T-helper 2 cell (primary cell): ENCODE results near the gene KCNIP4.

Source experiments
- DNase-seq, 5 experiments: peaks; one replicate each; pipeline versions ENCODE4 v3.0.0 to v3.0.0-alpha.2; 2012 to 2022

Gene KCNIP4

DNA sequence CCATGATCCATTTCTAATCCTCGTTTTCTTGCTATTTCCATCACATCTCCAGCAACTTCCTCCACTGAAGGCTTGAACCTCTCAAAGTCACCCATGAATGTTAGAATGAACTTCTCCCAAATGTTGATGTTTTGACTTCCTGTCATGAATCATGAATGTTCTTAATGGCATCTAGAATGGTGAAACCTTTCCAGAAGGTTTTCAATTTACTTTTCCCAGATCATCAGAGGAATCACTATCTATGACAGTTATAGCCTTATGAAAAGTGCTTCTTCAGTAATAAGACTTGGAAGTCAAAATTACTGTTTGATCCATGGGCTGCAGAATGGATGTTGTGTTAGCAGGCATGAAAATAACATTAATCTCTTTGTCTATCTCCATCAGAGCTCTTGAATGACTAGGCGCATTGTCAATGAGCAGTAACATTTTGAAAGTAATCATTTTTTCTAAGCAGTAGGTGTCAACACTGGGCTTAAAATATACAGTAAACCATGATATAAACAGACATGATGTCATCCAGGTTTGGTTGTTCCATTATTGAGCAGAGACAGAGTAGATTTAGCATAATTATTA is 268.2 kb downstream of the KCNIP4 start:
- DNase-seq = no peak

- no peak for DNase-seq
These were observed 269.9 kb downstream of the KCNIP4 start for GRCh38 chr4:21678711-21679110.

GRCh38 chr4:21677173-21677572 is 271.4 kb downstream of the KCNIP4 start:
- no peak for DNase-seq

DNA sequence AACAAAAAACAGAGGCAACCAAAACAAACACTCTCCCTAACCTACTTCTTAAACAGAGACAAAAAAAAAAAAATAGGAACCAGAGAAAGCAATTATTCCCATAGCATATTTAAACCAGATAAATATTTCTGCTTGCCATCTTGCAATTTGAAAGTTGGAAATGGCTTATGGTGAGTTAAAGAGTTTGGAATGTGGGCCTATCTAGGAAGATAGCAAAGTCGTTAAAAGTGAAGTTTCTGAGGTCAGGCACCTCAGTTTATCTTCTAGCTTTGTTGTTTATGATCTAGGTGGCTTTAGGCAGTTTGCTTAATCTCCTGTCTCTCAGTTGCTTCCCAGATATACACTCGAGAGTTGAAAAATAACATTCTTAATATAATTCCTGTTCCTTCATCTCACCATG is 284.2 kb downstream of the KCNIP4 start:
- DNase-seq = no peak

DNA sequence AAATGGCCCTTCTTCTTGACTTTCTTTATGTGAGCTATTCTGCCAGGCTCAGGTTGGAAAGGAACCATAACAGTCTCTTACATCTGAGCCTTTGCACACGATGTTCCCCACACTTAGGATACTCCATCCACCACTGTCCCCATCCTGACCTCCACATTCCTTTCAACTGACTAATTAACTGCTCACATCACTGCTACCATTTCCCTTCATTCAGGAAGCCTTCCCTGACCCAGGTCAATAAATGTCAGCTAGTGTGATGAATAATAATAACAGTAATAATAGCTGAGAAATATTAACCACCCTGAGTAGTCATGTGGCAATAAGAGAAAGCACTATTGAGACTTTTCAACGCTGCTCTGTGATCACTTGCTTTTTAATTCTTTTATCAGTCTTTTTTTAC is 291.7 kb downstream of the KCNIP4 start:
- no peak for DNase-seq

DNA sequence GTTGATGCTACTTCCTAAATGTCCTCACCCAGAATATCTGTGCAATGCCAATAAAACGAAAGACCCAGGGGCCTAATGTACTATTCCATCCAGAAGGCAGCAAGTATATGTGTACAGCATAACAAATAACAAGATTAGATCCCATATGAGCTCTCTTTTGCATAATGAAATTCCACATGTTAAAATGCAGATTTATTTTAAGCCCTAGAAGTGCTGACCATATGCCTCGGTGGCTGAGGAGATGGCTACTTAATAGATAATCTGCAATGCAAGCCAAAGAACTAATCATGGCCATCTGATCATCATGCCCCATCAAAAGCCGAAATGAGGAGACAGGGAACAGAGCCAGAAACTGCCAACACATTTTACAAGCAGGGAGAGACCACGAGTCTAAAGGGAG is 293.5 kb downstream of the KCNIP4 start:
- no peak for DNase-seq

- no peak for DNase-seq
These were observed 295.9 kb downstream of the KCNIP4 start for GRCh38 chr4:21652508-21653231.

GRCh38 chr4:21649391-21650090 is 299.0 kb downstream of the KCNIP4 start:
- DNase-seq = no peak

- no peak for DNase-seq
These were observed 302.8 kb downstream of the KCNIP4 start for GRCh38 chr4:21645776-21646175.

DNA sequence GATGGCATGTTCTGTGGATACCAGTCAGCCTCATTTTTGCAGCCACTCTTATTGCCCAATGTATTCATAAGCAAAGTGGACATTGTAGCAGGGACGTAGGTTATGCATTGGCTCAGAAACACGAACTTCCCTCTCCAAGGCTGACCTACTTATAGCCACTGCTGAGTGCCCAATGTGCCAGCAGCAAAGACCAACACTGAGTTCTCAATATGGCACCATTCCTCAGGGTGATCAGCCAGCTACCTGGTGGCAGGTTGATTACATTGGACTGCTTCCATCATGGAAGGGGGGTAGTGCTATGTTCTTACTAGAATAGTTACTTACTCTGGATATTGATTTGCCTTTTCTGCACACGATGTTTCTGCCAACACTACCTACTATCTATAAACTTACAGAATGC is 306.9 kb downstream of the KCNIP4 start:
- DNase-seq = no peak

GRCh38 chr4:21638171-21638725 is 310.3 kb downstream of the KCNIP4 start:
- no peak for DNase-seq

DNA sequence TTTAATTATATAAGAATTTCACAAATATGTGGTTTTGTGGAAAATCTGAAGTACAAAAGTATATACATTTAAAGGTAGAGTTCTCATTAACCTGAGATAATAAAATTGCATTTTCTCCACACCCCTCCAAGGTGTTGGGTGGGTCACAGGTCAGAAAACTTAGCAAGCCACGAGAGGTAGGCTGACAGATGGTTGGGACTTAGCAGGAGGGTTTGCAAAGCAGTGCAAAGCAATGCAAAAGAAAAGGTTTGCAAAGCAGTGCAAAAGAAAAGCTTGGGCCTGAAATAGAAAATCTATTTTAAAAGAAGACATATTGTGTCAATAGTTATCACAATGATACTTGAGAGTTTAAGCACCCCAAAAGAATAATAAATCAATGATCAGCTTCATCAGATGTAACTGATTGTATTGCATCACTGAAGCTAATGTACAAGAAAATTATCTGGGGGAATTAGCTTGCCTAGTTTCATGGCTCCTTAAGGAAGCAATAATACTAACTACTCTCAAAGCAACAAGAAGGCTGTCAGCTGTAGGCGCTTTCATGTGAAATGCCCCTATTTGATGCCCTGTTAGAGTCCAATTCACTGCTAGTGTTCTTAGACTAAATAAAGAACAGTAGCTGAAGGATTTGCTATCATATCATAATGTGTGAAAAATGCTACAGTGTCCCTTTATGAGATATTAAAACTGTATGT is 319.5 kb downstream of the KCNIP4 start:
- no peak for DNase-seq

- DNase-seq = no peak
These were observed 320.4 kb downstream of the KCNIP4 start for GRCh38 chr4:21628116-21628670.

GRCh38 chr4:21625447-21625846 is 323.1 kb downstream of the KCNIP4 start:
- no peak for DNase-seq

GRCh38 chr4:21605006-21605405 is 343.6 kb downstream of the KCNIP4 start:
- no peak for DNase-seq

- no peak for DNase-seq
These were observed 352.1 kb downstream of the KCNIP4 start for GRCh38 chr4:21596521-21596920.

DNA sequence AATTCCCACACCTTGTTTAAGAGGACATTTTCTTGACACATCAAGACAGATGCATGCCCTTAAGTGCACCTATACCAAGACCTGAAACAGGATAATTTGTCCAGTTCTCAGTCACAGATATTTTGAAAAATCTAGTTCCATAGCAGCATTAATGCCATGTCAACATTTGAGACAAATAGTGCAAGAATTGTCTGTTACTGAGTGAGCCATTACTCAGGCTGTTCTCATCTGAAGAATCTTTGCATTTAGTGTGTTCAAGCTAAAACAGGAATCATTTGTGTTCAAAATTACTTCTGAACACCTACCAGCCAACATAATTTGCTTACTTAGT is 354.9 kb downstream of the KCNIP4 start:
- no peak for DNase-seq

- no peak for DNase-seq
These were observed 355.5 kb downstream of the KCNIP4 start for GRCh38 chr4:21592970-21593670.

DNA sequence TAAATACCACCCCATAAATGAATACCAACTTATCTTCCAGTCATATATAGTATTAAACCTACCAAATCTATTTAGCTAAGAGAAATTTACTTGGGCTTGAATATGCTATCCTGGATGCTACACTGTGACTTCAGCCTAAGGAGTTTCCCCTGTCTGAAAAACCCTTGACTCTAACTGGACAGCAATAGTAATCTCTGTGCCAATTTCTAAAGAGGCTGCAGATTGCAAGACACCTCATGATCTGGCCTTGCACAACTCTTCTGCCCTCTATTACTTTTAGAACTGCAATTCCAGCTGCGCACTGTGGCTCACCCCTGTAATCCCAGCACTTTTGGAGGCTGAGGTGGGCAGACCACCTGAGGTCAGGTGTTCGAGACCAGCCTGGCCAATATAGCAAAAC is 371.5 kb downstream of the KCNIP4 start:
- DNase-seq = no peak

DNA sequence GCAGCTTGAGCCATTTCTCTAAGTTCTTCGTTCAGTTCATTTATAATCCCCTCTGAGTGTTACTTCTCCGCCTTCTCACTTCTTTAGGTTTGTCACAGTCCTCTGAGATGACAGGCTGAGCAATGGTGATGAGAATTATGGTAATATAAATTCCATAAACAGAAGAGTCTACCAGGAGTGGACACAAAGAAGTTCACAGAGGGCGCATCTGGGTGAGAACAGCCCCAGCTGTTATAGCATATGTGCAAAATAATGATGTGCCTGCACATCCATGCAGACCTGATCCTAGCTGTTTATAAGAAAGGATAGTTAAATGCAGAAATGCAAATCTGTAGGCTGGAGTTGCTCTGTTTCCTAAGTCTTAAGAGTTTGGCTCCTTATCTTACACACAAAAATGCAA is 377.5 kb downstream of the KCNIP4 start:
- DNase-seq = no peak

DNA sequence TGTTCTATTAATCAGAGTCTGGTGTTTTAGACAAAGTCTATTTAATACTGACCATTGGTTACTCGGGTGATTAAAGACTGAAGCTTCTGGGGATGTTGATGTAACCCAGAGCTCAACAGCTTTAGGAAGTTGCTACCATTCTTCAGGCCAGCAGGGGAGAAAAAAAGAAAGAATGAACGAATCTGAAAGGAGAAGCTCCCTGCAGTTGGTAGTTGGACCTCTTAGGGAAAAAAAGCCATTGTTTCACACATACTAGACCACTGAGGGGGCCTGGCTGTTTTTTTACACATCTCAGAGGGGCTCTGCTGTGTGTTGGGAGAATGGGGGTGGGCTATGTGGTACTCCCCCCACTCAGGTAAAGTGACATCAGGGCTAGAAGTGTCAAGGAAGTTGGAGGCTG is 378.9 kb downstream of the KCNIP4 start:
- no peak for DNase-seq

DNA sequence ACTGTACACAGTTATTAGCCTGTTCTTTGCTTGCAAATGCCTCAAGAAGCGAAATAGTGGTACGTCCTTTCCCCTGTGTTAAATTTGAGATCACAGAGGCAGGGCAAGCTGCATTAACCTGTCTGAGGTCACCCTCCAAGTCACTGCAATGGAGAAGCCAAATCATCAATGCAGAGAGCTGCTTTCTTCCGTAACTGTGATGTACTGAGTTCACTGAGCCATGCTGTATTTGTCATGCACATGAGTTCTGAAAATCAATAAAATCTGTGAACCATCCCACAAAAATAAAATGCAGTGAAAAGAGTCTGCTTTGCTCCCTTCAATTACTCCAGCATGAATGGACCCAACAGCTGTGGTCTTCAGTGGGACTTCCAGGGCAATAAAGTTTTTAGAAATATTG is 393.5 kb downstream of the KCNIP4 start:
- DNase-seq = no peak
